Activated CD4-positive, alpha-beta T cell treated with anti-CD3 and anti-CD28 coated beads, Interleukin-2, amount 10 ng/mL, durations not matched to agents 7 days and 5 days (primary cell): ENCODE data around the gene PPP1R17. TPM values are rescaled to one million over a fixed set of nuclear protein-coding genes. Genes with fewer than 3 reads are reported as not detected.

Experiments
- CTCF ChIA-PET: fragments of 350-600 bp; sonication (Branson Sonifier 250); formaldehyde crosslinking; loops from one replicate; lab custom pipeline; 2021; ENCODE audit warnings: antibody characterized with exemption; lab: Charles Lee
- POLR2A ChIA-PET: fragments of 350-600 bp; sonication (Branson Sonifier 250); formaldehyde crosslinking; loops from one replicate; lab custom pipeline; 2021; ENCODE audit warnings: antibody characterized with exemption; lab: Charles Lee
- DNase-seq: peaks from one replicate; pipeline ENCODE4 v3.0.0-alpha.2; 2020
- H3K27ac Mint-ChIP-seq: one replicate; pipeline ENCODE4 v1.8.0; 2021; ENCODE audit warnings: mild to moderate bottlenecking, moderate library complexity, mixed read lengths
- H3K27me3 Mint-ChIP-seq: one replicate; pipeline ENCODE4 v1.8.0; 2021; ENCODE audit warnings: mixed read lengths
- H3K36me3 Mint-ChIP-seq: one replicate; pipeline ENCODE4 v1.8.0; 2021; ENCODE audit warnings: low read depth, mixed read lengths
- H3K4me1 Mint-ChIP-seq: one replicate; pipeline ENCODE4 v1.8.0; 2021; ENCODE audit warnings: mixed read lengths
- H3K4me3 Mint-ChIP-seq: one replicate; pipeline ENCODE4 v1.8.0; 2021; ENCODE audit warnings: mild to moderate bottlenecking, moderate library complexity, mixed read lengths
- H3K9me3 Mint-ChIP-seq: one replicate; pipeline ENCODE4 v1.8.0; 2021; ENCODE audit warnings: mixed read lengths
- total RNA-seq, 2 experiments: library from RNA; stranded (reverse); gene quantifications; one replicate each; pipeline ENCODE4 v1.2.3, GENCODE V29; 2021

Gene PPP1R17
- not detected for total RNA-seq

DNA sequence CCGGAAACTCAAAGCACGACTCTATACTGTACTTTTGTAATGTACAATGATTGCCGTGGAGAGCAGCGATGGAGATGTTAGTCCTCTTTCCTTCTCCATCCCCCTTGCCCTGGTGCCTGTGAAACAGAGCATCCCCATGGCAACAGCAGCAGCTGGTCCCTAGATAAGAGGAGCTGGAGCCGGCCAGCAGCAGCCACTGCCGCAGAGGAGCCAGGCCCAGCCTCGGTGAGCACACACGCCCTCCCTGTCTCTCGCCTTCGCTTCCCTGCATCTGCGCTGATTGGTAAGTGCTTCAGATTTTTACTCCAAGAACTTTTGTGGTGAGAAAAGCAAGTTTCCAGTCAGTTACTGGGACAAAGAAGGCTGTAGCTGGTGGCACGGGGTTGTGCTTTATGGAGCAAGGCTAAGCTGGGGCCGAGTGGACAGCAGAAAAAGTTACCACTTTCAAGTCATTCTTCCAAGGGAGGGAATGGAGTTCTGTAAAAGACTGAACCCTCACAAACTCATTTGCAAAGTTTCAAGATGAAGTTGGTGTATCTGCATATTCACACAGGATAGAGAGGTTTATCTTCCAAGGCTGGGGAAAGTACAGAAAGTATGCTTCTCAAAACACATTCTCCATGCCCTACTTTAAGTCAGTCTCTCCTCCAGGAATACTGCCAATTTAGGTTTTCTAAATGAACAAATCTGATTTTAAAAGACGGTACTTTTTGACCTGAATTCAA lies at the start of gene PPP1R17:
Gene PPP1R17 (plus strand): TSS at position 192 of the 725 bp plus-strand sequence. CDS start 5,227 bp downstream, outside the sequence.
- no peaks in the 10 kb centered on the region for H3K4me1 Mint-ChIP-seq
- H3K27ac Mint-ChIP-seq = no peak within 1 kb of the TSS
- H3K9me3 Mint-ChIP-seq = no peaks in the 10 kb centered on the region
- CTCF ChIA-PET = no interaction called here
- POLR2A ChIA-PET = no interaction called here
- no peak within 1 kb of the TSS for H3K4me3 Mint-ChIP-seq
- no peak for DNase-seq
- H3K27me3 Mint-ChIP-seq = no peaks in the 10 kb centered on the region
- no peaks in the 10 kb centered on the region for H3K36me3 Mint-ChIP-seq

DNA sequence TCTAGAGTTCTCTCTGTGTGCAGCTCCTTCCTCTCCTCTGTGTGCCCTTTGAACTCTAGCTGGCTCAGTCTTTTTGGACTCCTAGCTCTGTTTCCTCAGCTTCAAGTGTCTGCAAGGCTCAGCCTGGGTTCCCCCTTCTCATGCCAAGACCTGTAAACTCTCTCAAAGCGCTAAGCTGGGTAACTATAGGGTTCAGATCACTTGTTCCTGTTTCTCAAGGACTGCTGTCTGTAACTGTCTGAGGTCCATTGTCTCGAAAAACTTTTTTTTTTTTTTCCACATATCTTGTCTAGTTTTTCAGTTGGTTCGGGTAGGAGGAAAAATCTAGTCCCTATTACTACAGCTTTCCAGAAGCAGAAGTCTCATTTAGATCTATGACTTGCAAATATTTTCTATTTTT lies 46.6 kb upstream of the PPP1R17 start:
- ChIA-PET POLR2A (no interaction called here), CTCF (no interaction called here)
- H3K9me3 Mint-ChIP-seq = no peaks in the 10 kb centered on the region
- no peak overlapping the region for H3K27ac Mint-ChIP-seq
- H3K27me3 Mint-ChIP-seq = no peaks in the 10 kb centered on the region
- H3K4me3 Mint-ChIP-seq = no peak overlapping the region
- no peak for DNase-seq
- H3K4me1 Mint-ChIP-seq = no peaks in the 10 kb centered on the region
- no peaks in the 10 kb centered on the region for H3K36me3 Mint-ChIP-seq

DNA sequence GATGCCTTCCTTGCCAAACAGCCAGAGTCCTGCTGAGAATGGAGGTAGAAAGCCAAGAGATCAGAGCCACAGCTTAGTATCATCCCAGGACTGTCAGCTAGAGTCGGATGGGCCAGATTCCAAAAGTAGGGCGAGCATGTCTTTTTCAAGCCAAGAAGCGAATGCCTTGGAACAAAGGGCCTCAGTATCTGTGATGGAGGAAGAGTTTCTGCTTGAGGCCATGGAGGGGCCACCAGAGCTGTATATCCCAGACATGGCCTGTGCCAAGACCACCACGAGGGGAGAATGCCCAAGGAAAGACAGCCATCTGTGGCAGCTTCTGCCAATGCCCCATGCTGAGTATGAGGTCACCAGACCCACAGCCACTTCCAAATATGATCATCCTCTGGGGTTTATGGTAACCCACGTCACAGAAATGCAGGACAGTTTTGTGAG lies 44.3 kb upstream of the PPP1R17 start:
- Mint-ChIP-seq H3K36me3 (no peaks in the 10 kb centered on the region), H3K9me3 (no peaks in the 10 kb centered on the region), H3K4me1 (no peaks in the 10 kb centered on the region), H3K27ac (no peak overlapping the region), H3K27me3 (no peaks in the 10 kb centered on the region), H3K4me3 (no peak overlapping the region)
- CTCF ChIA-PET = no interaction called here
- POLR2A ChIA-PET = no interaction called here
- no peak for DNase-seq

DNA sequence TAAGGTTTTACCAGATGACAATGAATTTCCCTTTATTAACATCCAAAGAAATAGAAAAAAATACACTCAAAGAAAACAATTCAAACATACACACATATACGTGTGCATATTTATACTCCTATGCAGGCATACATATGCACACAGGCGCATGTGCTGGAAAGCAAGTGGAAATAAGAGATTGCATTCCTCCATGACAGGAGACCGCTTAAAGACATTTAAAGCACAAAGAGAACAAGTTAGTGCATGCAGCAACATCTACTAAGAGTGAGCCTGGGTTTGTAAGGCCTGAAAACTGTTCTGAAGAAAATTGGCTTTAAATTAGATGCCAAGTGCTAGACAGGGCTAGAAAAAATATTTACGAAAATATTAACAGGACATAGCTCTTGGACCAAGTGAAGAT lies 40.1 kb upstream of the PPP1R17 start:
- Mint-ChIP-seq H3K36me3 (no peaks in the 10 kb centered on the region), H3K9me3 (no peaks in the 10 kb centered on the region), H3K27ac (no peak overlapping the region), H3K4me3 (no peak overlapping the region), H3K4me1 (no peaks in the 10 kb centered on the region), H3K27me3 (no peaks in the 10 kb centered on the region)
- DNase-seq = no peak
- ChIA-PET POLR2A (no interaction called here), CTCF (no interaction called here)

DNA sequence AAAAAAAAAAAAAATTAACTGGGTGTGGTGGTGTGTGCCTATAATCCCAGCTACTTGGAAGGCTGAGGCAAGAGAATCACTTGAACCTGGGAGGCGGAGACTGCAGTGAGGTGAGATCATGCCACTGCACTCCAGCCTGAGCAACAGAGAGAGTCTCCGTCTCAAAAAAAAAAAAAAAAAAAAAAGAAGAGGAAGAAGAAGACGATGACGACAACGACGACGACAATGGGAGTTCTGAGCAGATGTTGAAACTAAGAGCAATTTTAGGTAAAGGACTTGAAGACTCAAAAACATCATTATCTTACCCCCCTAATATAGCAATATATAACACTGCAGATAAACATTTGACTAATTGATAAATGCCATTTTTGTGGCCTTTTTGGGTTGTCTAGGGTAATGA lies 39.5 kb upstream of the PPP1R17 start:
- Mint-ChIP-seq H3K27ac (no peak overlapping the region), H3K9me3 (no peaks in the 10 kb centered on the region), H3K4me1 (no peaks in the 10 kb centered on the region), H3K4me3 (no peak overlapping the region), H3K36me3 (no peaks in the 10 kb centered on the region), H3K27me3 (no peaks in the 10 kb centered on the region)
- DNase-seq = no peak
- POLR2A ChIA-PET = no interaction called here
- CTCF ChIA-PET = no interaction called here

DNA sequence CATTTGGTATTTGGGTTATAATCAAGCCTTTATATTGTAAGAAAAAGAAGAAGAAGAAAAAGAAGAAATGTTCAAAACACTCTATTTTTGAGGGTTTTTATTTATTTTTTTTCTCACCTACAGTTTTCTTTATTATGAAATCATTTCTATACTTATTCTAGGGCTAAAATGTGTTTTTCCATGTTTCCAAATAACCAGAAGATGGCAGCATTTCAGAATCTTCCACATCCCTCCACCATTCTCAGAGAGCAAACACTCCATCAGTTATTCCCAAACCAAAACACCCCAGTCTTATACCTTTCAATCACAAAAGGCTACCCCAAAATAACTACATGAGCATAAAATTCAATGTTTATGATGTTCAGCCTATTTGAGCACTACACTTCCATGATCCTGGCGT lies 38.7 kb upstream of the PPP1R17 start:
- no peaks in the 10 kb centered on the region for H3K9me3 Mint-ChIP-seq

DNA sequence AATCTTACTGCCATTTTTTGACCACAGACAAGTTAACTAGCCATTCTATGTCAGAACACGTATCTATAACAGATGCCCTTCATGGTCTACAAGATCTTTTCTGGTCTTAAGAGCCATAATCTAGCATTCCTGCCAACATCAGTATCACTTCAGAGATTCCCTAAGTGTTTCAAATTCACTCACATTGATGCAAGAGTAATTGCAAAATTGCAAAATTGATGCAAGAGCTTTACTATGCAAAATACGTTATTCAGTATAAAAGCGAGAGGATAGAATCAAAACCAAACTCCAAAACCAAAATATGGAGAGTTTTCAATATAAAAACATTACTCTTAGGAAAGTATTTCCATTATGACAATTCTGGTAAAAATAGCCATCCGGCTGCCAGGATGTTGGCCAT lies 38.1 kb upstream of the PPP1R17 start:
- ChIA-PET CTCF (no interaction called here), POLR2A (no interaction called here)
- no peaks in the 10 kb centered on the region for H3K9me3 Mint-ChIP-seq
- no peak for DNase-seq
- H3K36me3 Mint-ChIP-seq = no peaks in the 10 kb centered on the region
- no peak overlapping the region for H3K27ac Mint-ChIP-seq
- no peaks in the 10 kb centered on the region for H3K27me3 Mint-ChIP-seq
- no peaks in the 10 kb centered on the region for H3K4me1 Mint-ChIP-seq
- H3K4me3 Mint-ChIP-seq = no peak overlapping the region

More for the DNA sequence above, 38.7 kb upstream of the PPP1R17 start:
- H3K36me3 Mint-ChIP-seq = no peaks in the 10 kb centered on the region
- H3K4me3 Mint-ChIP-seq = no peak overlapping the region
- no peaks in the 10 kb centered on the region for H3K27me3 Mint-ChIP-seq
- DNase-seq = no peak
- no peaks in the 10 kb centered on the region for H3K4me1 Mint-ChIP-seq
- no peak overlapping the region for H3K27ac Mint-ChIP-seq
- CTCF ChIA-PET = no interaction called here
- POLR2A ChIA-PET = no interaction called here

DNA sequence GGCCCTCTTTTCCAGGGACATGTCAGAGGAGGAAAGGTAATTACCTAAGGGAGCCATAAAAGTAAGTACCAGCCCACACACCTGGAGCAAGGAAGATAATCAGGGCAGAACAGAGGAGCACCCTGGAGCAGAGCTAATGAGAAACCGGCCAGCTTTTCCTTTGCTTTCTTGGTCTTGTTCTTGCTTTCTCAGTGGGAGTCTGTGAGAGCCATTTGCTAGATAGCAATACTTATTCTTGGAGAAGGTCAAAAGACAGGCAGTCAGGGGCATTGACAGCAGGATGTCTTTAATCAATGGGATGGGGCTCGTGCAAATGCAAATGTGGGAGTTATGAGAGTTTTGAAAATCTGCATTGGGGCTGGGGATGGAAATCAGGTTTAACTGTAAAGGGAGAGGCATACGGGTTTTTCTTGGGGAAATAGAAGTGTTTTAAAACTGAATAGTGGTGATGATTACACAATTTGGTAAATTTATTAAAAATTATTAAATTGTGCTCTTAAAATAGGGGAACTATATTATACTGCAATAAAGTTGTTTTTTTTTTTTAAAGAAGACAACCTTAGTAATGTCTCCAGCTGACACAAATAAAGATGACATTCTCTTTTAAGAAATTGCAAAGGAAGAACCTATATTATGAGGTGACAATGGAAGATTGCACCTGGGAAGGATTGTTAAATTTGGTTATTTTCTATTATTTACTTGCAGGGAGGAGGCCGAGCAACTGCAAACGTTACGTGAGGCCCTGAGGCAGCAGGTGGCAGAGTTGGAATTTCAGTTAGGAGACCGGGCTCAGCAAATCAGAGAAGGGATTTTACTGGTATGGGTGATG lies 35.6 kb upstream of the PPP1R17 start:
- DNase-seq = no peak
- H3K27ac Mint-ChIP-seq = no peak overlapping the region
- H3K4me3 Mint-ChIP-seq = no peak overlapping the region
- H3K9me3 Mint-ChIP-seq = no peaks in the 10 kb centered on the region
- H3K36me3 Mint-ChIP-seq = no peaks in the 10 kb centered on the region
- no peaks in the 10 kb centered on the region for H3K27me3 Mint-ChIP-seq
- ChIA-PET POLR2A (no interaction called here), CTCF (no interaction called here)
- H3K4me1 Mint-ChIP-seq = no peaks in the 10 kb centered on the region

DNA sequence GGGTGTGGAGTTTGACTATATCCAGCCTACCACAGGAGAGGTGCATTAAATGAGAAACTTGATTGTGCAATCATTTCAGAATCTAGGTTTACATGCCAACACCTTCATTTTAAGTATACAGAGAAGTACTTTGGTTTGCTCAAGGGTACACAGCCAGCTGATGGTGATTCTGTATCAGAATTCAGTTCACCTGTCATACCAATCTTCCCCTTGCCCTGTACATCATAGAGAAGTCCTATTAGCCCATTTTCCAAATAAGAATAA lies 35.0 kb upstream of the PPP1R17 start:
- no peak overlapping the region for H3K4me3 Mint-ChIP-seq
- ChIA-PET CTCF (no interaction called here), POLR2A (no interaction called here)
- no peaks in the 10 kb centered on the region for H3K4me1 Mint-ChIP-seq
- no peaks in the 10 kb centered on the region for H3K9me3 Mint-ChIP-seq
- no peak for DNase-seq
- H3K27ac Mint-ChIP-seq = no peak overlapping the region
- no peaks in the 10 kb centered on the region for H3K27me3 Mint-ChIP-seq
- H3K36me3 Mint-ChIP-seq = no peaks in the 10 kb centered on the region

DNA sequence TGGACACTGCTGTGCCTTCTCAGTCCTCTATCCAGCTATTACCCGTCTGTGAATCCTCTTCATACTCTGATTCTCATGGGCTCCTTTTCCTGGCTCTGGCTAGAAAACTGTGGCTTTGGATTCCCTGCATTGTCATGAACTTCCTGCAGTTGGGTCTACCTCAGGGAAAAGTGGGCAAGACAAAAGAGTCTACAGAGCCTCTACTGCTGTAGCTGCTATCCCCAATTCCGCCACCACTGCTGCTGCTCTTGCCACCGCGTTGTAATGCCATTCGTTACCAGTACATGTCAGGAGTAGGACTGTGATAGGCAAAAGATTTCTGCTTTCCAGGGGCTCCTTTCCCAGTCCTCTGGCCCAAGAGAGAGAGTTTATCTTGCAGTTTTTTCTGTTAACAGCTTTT lies 23.9 kb upstream of the PPP1R17 start:
- H3K4me1 Mint-ChIP-seq = no peaks in the 10 kb centered on the region
- H3K27ac Mint-ChIP-seq = no peak overlapping the region
- H3K27me3 Mint-ChIP-seq = no peaks in the 10 kb centered on the region
- ChIA-PET POLR2A (no interaction called here), CTCF (no interaction called here)
- H3K36me3 Mint-ChIP-seq = no peaks in the 10 kb centered on the region
- H3K4me3 Mint-ChIP-seq = no peak overlapping the region
- no peaks in the 10 kb centered on the region for H3K9me3 Mint-ChIP-seq
- DNase-seq = no peak

DNA sequence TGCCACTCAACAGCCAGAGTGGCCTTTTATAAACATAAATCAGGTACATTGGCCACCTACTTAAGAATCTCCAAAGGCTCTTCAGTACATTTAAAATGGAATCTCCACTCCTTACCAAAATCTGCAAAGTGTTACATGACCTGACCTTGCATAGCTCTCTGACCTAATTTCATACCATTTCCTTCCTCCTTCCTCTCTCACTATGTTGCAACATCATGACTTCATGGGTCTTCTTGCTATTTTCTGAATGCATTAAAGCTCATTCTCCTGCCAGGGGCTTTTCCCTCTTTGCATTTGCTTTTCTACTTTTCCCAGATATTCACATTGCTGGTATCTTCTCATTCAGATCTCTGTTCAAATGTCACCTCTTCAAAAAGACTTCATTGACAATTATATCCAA lies 22.1 kb upstream of the PPP1R17 start:
- Mint-ChIP-seq H3K4me1 (no peaks in the 10 kb centered on the region), H3K27me3 (no peaks in the 10 kb centered on the region), H3K9me3 (no peaks in the 10 kb centered on the region), H3K36me3 (no peaks in the 10 kb centered on the region), H3K4me3 (no peak overlapping the region), H3K27ac (peak overlapping the region; percentile 21)
- CTCF ChIA-PET = no interaction called here
- no peak for DNase-seq
- POLR2A ChIA-PET = no interaction called here

DNA sequence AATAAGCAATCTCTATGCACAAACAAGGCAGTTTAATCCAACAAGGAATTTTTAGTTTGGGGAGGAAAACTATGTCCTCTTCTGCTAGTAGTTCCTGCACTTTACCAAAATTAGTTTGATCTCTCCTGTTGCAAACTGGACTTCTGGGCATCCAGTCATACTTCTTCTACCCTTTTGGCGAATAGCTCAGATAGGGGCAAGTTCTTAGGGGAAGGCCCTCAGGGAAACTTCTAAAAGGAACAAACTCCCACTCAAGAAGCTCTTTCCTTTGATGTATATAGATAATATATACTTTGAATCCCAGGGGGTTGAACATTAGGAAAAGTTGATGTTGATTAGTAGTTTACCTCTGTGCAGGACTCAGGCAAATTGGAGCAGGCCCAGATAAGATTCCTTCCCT lies 21.5 kb upstream of the PPP1R17 start:
- ChIA-PET CTCF (no interaction called here), POLR2A (no interaction called here)
- no peaks in the 10 kb centered on the region for H3K9me3 Mint-ChIP-seq
- no peaks in the 10 kb centered on the region for H3K36me3 Mint-ChIP-seq
- no peak for DNase-seq
- H3K4me3 Mint-ChIP-seq = no peak overlapping the region
- no peaks in the 10 kb centered on the region for H3K27me3 Mint-ChIP-seq
- no peak overlapping the region for H3K27ac Mint-ChIP-seq
- H3K4me1 Mint-ChIP-seq = no peaks in the 10 kb centered on the region

DNA sequence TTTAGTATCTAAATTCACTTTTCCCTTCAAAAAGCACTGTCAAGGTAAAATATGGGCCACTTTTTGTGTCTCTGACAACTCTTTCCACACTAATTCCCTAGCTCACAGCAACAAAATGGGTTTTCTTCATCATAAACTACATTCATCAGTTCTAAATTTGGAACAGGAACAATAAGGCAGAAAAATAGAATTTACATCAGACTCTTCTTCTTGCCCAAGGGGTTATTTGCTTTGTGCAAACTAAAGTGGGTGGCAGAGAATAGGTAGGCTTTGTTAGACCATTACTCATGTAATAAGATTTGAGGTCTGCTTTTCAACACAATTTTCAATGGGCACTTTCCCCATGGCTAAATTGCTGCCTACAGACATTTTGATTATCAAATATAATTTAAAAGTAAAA lies 17.6 kb upstream of the PPP1R17 start:
- no peaks in the 10 kb centered on the region for H3K4me1 Mint-ChIP-seq
- no peaks in the 10 kb centered on the region for H3K27me3 Mint-ChIP-seq
- no peak for DNase-seq
- no peak overlapping the region for H3K27ac Mint-ChIP-seq
- H3K9me3 Mint-ChIP-seq = no peaks in the 10 kb centered on the region
- H3K36me3 Mint-ChIP-seq = no peaks in the 10 kb centered on the region
- no peak overlapping the region for H3K4me3 Mint-ChIP-seq
- ChIA-PET CTCF (no interaction called here), POLR2A (no interaction called here)
